Tibial nerve (tissue), 4 donors: ENCODE results near the gene GNG7. TPM values are rescaled to one million over a fixed set of nuclear protein-coding genes. Genes with fewer than 3 reads are reported as not detected.

Experiments
- DNase-seq, 2 donors: peaks; one replicate each; pipeline ENCODE4 v3.0.0-alpha.2; 2019; ENCODE audit warnings: low spot score in 2 of 2
- H3K27ac ChIP-seq, 4 donors: fragments of 200-600 bp; sonication (generic) in 3 of 4; one replicate each; pipeline ENCODE4 v1.5.1; 2017 to 2019; ENCODE audit warnings: mild to moderate bottlenecking in 1 of 4
- H3K27me3 ChIP-seq, 2 donors: fragments of 200-600 bp; sonication (generic) in 1 of 2; one replicate each; pipeline versions ENCODE4 v1.5.1 to v1.6.0; 2017 to 2019
- H3K36me3 ChIP-seq, 3 donors: fragments of 200-600 bp; sonication (generic); one replicate each; pipeline ENCODE4 v1.5.1; 2018 to 2019
- H3K4me1 ChIP-seq, 4 donors: fragments of 200-600 bp; sonication (generic) in 3 of 4; one replicate each; pipeline ENCODE4 v1.5.1; 2017 to 2019
- H3K4me3 ChIP-seq, 4 donors: fragments of 200-600 bp; sonication (generic) in 3 of 4; one replicate each; pipeline ENCODE4 v1.5.1; 2017 to 2019; ENCODE audit warnings: mild to moderate bottlenecking in 1 of 4, moderate library complexity in 1 of 4
- H3K9me3 ChIP-seq, 4 donors: fragments of 200-600 bp; sonication (generic) in 3 of 4; one replicate each; pipeline ENCODE4 v1.5.1; 2017 to 2019
- CTCF ChIP-seq, 5 experiments: fragments of 200-600 bp in 3 of 5; fragments of 450-650 bp in 2 of 5; sonication (generic) in 3 of 5; IDR thresholded peaks; one replicate each; pipeline ENCODE4 v1.5.1; 2016 to 2019; ENCODE audit warnings: antibody characterized with exemption in 5 of 5, mild to moderate bottlenecking in 3 of 5, moderate library complexity in 2 of 5
- EP300 ChIP-seq, 2 donors: sonication (generic); formaldehyde crosslinking; IDR thresholded peaks; one replicate each; pipeline ENCODE4 v1.6.1; 2017; ENCODE audit warnings: antibody characterized with exemption in 2 of 2, mild to moderate bottlenecking in 1 of 2
- POLR2A ChIP-seq, 2 donors: fragments of 450-650 bp; IDR thresholded peaks; one replicate each; pipeline ENCODE4 v1.6.1; 2017; ENCODE audit warnings: antibody characterized with exemption in 2 of 2, mild to moderate bottlenecking in 2 of 2, moderate library complexity in 2 of 2
- WGBS, 2 donors: methylation state at CpG; one replicate each; pipeline ENCODE4 v1.1.5; 2018; 5-methylcytosine and 5-hydroxymethylcytosine counted together
- total RNA-seq, 4 donors: library from RNA; depleted of rRNA; stranded (reverse); fragments of >200 nt; gene quantifications; one replicate each; pipeline ENCODE4 v1.1.0, GENCODE V29; 2016

Gene GNG7
- total RNA-seq, 4 donors from 2014 or later: 2.6 to 5.3 (median 3.5) TPM

- 79% methylated on average over 8 of the region's 8 CpGs for WGBS, 2 donors
- TF ChIP-seq EP300 (IDR thresholded peaks at IDR 0.05): no peak
- TF ChIP-seq CTCF (IDR thresholded peaks at IDR 0.05): no peak
- Histone ChIP-seq H3K27ac (no peak overlapping the region), H3K27me3 (peaks cover 0 to 5% of the 10 kb centered on the region in 2 donors), H3K4me1 (peaks cover 0 to 18% (median 5%) of the 10 kb centered on the region in 4 donors), H3K36me3 (no peaks in the 10 kb centered on the region), H3K4me3 (no peak overlapping the region), H3K9me3 (no peaks in the 10 kb centered on the region)
- DNase-seq: no peak
These were observed 40.6 kb upstream of the GNG7 start for GRCh38 chr19:2743099-2743498.

DNA sequence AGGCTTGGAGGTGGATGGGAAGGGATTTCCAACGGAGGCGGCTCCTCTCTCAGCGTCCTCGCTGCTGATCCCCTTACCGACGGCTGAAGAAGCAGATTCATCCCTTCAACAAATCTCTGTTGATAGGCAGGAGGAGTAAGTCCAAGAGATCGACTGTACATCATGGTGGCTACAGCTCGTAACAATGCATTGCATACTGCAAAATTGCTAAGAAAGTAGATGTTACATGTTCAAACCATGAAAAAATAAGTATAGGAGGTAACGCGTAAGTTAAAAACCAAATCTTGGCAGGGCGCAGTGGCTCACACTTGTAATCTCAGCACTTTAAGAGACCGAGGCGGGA is 37.8 kb upstream of the GNG7 start:
- Histone ChIP-seq H3K27ac (no peak overlapping the region), H3K4me1 (peaks cover 0 to 18% (median 5%) of the 10 kb centered on the region in 4 donors)
- DNase-seq: no peak

GRCh38 chr19:2739602-2740313 is 37.3 kb upstream of the GNG7 start, which contains the start of gene SLC39A3:
TSS of gene SLC39A3 (minus strand) at chr19:2740017. CDS start at chr19:2737257, 2,760 bp downstream.
- Histone ChIP-seq H3K4me3 (peak within 1 kb of the TSS; percentile 85 to 100 (median 92)), H3K4me1 (peaks cover 0 to 18% (median 5%) of the 10 kb centered on the region in 4 donors), H3K9me3 (no peaks in the 10 kb centered on the region), H3K27ac (peak within 1 kb of the TSS in 2 of 4 donors; percentile 78 to 79), H3K27me3 (peaks cover 0 to 5% of the 10 kb centered on the region in 2 donors), H3K36me3 (peaks cover 0 to 23% (median 0%) of the 10 kb centered on the region in 3 donors)
- peak; percentile 99 for DNase-seq
- 0 to 1% methylated on average over 24 to 52 of the region's 64 CpGs for WGBS, 2 donors
- TF ChIP-seq CTCF (IDR thresholded peaks at IDR 0.05) (peak; percentile 6 to 66 (median 33)), EP300 (IDR thresholded peaks at IDR 0.05) (peak; percentile 82 to 84), POLR2A (IDR thresholded peaks at IDR 0.05) (no peak)

More for the DNA sequence above, 37.8 kb upstream of the GNG7 start:
- no peak for TF ChIP-seq CTCF (IDR thresholded peaks at IDR 0.05)
- TF ChIP-seq EP300 (IDR thresholded peaks at IDR 0.05): no peak
- TF ChIP-seq POLR2A (IDR thresholded peaks at IDR 0.05): no peak
- H3K36me3 ChIP-seq: peaks cover 0 to 18% (median 0%) of the 10 kb centered on the region in 3 donors
- H3K9me3 ChIP-seq: no peaks in the 10 kb centered on the region
- 46 to 47% methylated on average over 13 of the region's 13 CpGs for WGBS, 2 donors
- H3K27me3 ChIP-seq: peaks cover 0 to 5% of the 10 kb centered on the region in 2 donors
- H3K4me3 ChIP-seq: peak overlapping the region in 2 of 4 donors; percentile 85 to 96

DNA sequence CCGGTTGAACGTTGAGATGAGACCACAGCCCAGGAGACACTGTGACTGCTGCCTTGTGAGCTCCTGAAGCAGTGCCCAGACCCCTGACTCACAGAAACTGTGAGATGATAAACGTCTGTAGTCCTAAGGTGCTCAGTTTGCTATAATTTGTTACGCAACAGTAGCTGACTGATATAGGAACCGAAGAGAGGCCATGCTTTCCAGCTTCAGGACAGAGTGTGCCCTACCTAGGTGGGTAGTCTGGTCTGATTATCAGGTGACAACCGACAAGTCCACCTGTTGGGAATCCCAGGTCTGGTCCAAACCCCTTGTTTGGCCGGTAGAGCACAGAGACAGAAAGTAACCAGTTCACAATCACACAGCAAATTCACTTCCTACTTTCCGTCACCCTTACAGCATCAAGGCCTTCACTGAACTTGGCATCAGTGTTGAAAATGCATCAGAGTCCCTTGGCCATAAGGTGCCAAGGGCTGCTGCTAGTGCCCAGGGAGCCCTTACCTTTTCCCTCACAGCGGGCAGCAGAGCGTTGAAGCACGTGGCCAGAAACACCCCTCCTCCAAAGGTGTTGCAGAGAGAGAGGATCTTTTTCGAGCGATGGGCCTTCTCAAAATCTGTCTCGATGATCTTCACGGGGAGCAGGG is 34.2 kb upstream of the GNG7 start:
- Histone ChIP-seq H3K27ac (no peak overlapping the region), H3K36me3 (peaks cover 0 to 54% (median 0%) of the 10 kb centered on the region in 3 donors), H3K4me1 (peaks cover 0 to 18% (median 5%) of the 10 kb centered on the region in 4 donors), H3K27me3 (no peaks in the 10 kb centered on the region), H3K9me3 (no peaks in the 10 kb centered on the region), H3K4me3 (no peak overlapping the region)
- whole genome bisulfite sequencing, 2 donors: 97 to 98% methylated on average over 15 of the region's 15 CpGs
- no peak for DNase-seq
- no peak for TF ChIP-seq POLR2A (IDR thresholded peaks at IDR 0.05)
- TF ChIP-seq EP300 (IDR thresholded peaks at IDR 0.05): no peak
- no peak for TF ChIP-seq CTCF (IDR thresholded peaks at IDR 0.05)

DNA sequence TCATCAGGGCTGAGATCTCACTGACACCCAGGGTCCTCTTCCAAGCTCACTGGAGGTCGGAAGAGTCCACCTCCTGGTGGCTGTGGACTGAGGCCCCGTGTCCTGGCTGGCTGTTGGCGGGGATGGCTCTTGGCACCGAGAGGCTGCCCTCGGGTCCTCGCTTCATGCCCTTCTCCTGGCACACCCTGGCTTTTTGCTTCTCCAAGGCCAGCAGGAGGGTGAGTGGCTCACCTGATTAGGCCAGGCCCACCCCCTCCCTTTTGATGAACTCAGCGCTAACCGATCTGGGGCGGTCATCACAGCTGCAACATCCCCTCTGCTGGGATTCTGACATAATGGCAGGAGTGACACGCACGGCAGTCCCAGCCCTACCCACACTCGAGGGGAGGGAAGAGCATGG is 32.9 kb upstream of the GNG7 start:
- WGBS, 2 donors: 95 to 96% methylated on average over 10 to 11 of the region's 12 CpGs
- H3K4me1 ChIP-seq: peaks cover 0 to 18% (median 5%) of the 10 kb centered on the region in 4 donors
- TF ChIP-seq CTCF (IDR thresholded peaks at IDR 0.05): no peak
- H3K36me3 ChIP-seq: peaks cover 0 to 61% (median 0%) of the 10 kb centered on the region in 3 donors
- H3K4me3 ChIP-seq: no peak overlapping the region
- no peak overlapping the region for H3K27ac ChIP-seq
- DNase-seq: no peak
- no peaks in the 10 kb centered on the region for H3K9me3 ChIP-seq
- H3K27me3 ChIP-seq: no peaks in the 10 kb centered on the region
